HG03571 (cell line): ENCODE measurements around the gene TMEM41B.
A peak's percentile ranks its signal among the peaks of the same experiment; 100 is the strongest.

Experiments
- ATAC-seq: cut with Tn5 transposase; IDR thresholded peaks from one replicate; pipeline ENCODE4 v1.9.1; 2021; ENCODE audit not compliant: unreplicated experiment

The TMEM41B gene

GRCh38 chr11:9310485-9311090, 3.8 kb downstream of the TMEM41B start:
- ATAC-seq, result no peak

- no peak for ATAC-seq
Measured at GRCh38 chr11:9304178-9304577, 10.2 kb downstream of the TMEM41B start.

GRCh38 chr11:9302448-9302847, 11.9 kb downstream of the TMEM41B start:
- no peak for ATAC-seq

- no peak for ATAC-seq
Measured at GRCh38 chr11:9301720-9302119, 12.7 kb downstream of the TMEM41B start.

GRCh38 chr11:9293646-9294045, 20.7 kb downstream of the TMEM41B start:
- ATAC-seq, result no peak

- no peak for ATAC-seq
Measured at GRCh38 chr11:9285850-9286587, 28.4 kb downstream of the TMEM41B start.

- ATAC-seq, result peak; percentile 92
Measured at GRCh38 chr11:9280655-9281301, 33.6 kb downstream of the TMEM41B start.

GRCh38 chr11:9277176-9277575, 37.2 kb downstream of the TMEM41B start:
- ATAC-seq, result no peak

GRCh38 chr11:9276571-9276970, 37.8 kb downstream of the TMEM41B start:
- no peak for ATAC-seq

- ATAC-seq, result no peak
Measured at GRCh38 chr11:9274499-9275258, 39.7 kb downstream of the TMEM41B start.

GRCh38 chr11:9273376-9274336, 40.7 kb downstream of the TMEM41B start:
- no peak for ATAC-seq

- ATAC-seq, result no peak
Measured at GRCh38 chr11:9269492-9270013, 44.8 kb downstream of the TMEM41B start.

- no peak for ATAC-seq
Measured at GRCh38 chr11:9267680-9268079, 46.7 kb downstream of the TMEM41B start.

- no peak for ATAC-seq
Measured at GRCh38 chr11:9266926-9267325, 47.5 kb downstream of the TMEM41B start.

- ATAC-seq, result no peak
Measured at GRCh38 chr11:9266132-9266736, 48.2 kb downstream of the TMEM41B start.

GRCh38 chr11:9265211-9266131, 48.9 kb downstream of the TMEM41B start, which contains the start of gene DENND5A:
DENND5A (minus strand) TSS chr11:9265350; CDS start chr11:9265069, 281 bp downstream.
- ATAC-seq, result peak; percentile 45

- peak; percentile 14 for ATAC-seq
Measured at GRCh38 chr11:9264316-9265210, 49.8 kb downstream of the TMEM41B start.
